ENCODE measurements around the gene RPL27A.

The RPL27A gene

DNA sequence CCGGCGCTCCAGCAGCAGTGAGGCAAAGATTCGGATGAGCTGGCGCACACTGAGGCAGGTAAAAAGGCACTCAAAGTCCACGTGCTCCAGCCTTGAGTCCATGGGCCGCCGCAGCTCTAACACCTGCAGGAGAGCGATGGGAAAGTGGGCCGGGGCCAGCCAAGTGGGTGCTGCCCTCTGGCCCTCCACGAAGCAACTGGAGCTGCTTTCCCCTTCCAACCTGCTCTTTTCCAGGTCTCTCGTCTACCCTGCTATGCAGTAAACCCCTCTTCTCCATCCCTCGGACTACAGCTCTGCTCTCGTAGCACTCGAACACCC is 20.0 kb downstream of the RPL27A start:
- TF ChIP-seq, protein P1, sequence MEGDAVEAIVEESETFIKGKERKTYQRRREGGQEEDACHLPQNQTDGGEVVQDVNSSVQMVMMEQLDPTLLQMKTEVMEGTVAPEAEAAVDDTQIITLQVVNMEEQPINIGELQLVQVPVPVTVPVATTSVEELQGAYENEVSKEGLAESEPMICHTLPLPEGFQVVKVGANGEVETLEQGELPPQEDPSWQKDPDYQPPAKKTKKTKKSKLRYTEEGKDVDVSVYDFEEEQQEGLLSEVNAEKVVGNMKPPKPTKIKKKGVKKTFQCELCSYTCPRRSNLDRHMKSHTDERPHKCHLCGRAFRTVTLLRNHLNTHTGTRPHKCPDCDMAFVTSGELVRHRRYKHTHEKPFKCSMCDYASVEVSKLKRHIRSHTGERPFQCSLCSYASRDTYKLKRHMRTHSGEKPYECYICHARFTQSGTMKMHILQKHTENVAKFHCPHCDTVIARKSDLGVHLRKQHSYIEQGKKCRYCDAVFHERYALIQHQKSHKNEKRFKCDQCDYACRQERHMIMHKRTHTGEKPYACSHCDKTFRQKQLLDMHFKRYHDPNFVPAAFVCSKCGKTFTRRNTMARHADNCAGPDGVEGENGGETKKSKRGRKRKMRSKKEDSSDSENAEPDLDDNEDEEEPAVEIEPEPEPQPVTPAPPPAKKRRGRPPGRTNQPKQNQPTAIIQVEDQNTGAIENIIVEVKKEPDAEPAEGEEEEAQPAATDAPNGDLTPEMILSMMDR (IDR thresholded peaks at IDR 0.05) = no peak

DNA sequence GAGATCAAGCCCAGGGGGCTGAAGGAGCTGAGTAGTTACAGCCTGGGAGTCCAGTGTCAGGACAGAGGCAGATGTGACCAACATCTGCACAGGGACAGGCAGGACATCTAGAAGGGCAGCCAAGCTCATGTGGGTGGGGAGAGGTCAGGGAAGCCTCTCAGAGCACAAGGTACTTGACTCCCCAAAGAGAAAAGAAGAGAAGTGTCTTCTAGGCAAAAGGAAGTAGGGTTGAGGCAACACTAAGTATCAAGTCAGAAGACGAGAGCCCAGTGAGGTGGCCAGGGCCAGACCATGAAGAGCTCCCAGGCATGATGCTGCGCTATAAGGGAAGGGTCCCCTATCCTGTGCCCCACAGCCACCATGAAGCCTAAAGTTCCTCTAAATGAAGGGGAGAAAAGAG is 21.5 kb downstream of the RPL27A start:
- TF ChIP-seq, protein P1 (IDR thresholded peaks at IDR 0.05) = no peak

DNA sequence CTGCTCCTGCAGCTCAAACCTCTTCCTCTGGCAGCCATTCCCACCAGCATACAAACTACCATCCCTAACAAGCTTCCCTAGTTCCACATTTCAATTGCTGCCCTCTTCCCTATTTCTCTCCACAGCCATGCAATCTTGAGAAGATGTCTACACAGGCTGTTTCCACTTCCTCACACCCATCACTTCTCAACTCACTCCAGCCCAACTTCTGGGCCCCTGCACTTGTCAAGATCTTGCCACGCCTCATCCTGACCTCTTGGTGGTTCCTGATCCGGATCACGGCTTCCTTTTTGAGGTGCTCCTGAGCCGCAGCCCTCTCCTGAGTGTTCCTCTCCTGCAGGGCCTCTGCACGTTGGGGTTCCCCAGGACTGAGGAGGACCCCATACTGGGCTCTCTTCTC is 22.6 kb downstream of the RPL27A start:
- TF ChIP-seq, protein P1 (IDR thresholded peaks at IDR 0.05) = no peak

DNA sequence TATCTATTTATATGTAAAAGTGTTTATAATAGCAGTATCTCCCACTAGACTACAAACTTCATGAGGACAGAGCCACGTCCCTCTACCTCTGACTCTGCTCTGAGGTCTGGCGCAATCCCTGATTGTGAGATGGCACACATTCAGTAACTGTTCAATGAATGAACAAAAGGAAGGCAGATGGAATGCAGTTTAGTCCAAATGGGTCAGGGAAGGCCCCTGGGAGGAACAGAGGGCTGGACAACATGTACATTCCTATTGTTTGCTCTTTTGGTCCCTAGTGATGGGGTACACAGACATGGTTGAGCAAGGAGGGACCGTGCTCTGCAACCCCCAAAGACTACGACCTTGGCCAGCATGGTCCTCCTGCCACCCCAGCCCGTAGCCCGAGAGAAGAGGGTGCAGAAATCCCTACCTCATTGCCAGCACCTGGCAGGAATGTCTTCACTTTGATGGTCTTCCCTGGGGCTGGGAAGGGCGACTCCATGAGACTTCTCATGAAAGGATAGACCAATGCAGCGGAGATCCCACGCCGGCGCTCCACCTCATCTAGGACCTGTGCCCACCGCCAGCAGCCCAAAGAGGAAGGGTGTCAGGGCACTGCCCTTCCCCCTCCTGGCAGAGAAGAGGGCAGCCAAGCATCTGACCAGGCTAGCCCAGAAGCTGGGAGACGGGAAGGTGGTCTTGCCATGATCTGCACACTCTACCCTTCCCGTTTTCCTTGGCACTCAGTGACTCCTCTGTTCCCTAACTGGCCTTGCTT is 24.3 kb downstream of the RPL27A start:
- TF ChIP-seq, protein P1 (IDR thresholded peaks at IDR 0.05) = no peak

DNA sequence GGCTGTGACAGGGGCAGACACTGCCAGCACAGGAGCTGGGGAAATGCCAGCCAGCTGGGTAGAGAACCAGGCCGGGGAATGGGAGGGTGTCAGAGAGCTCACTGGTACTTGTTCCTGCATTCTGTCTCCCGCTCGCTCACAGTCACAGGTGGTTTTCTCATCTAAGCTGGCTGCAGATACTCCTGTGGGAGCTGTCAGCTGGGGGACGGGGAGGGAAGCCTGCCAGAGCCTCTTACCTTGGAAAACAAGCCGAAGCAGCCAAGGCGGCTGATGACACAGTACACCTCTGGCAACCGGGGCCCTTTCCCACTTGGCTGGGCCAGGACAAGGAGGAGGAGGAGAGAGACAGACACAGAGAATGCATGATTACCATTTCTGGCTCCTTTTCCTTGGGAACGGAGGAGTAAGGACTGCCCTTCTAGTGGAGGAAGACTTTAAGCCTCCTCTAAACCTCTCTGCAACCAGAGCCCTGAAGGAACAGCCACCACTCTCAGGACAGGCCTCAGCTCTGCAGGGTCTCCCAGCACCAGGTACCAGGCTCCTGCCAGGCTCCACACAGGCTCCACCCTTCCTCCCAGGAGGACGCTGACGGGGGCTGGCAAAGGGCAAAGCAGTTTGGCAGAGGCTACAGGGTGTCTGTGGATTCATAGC is 25.1 kb downstream of the RPL27A start:
- TF ChIP-seq, protein P1 (IDR thresholded peaks at IDR 0.05) = no peak

DNA sequence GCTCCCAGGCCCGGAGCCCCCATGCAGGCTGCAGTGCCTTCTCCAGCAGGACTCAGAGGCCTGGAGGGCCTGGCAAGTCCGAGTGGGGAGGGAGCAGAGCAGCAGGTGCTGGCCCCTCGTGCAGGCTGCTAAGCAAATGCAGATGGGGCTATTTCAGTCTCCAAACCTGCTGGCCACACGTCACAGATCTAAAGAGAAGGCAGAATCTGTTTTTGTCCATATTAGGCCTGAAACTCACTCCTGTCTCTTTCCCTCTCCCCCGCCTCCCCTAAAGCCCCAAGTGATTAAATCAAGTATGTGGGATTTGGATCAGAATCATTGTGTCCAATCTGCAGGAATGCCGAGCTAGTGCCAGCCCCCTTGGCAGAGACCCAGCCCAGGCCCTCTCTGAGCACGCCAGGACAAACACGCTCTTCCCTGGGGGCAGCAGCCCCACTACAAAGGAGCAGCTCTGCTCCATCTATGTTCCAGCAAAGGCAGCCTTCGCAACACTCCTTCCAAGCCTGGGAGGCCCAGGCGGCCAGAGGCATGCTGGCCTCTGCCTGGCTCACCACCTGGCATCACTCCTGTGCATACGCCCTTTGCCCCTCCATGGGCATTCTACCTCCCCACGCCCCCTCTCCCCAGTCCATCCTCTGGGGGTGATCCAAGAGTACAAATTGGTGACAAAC is 26.5 kb downstream of the RPL27A start:
- TF ChIP-seq, protein P1 (IDR thresholded peaks at IDR 0.05) = no peak

DNA sequence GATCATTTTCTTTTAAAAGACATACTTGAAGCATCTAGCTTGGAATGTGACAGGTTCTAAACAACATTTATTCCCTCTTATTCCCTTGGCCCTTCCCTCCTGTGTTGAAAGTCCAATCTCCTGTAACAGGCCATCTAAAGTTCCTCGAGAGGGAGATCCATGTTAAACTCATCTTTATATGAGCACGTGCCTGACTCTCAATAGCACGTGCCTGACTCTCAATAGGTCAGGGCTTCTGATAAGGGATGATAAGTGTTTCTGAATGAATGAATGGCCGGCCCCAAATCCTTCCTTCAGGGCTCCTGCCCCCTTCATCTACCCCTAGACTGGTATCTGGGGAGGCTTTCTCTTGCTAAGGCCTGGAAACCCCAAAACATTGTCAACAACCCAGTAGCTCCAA is 27.2 kb downstream of the RPL27A start:
- TF ChIP-seq, protein P1 (IDR thresholded peaks at IDR 0.05) = no peak

All from LNCAP (cell line).